Gastroesophageal sphincter (tissue), 4 donors: Measurements from ENCODE around the gene HEATR3. TPM values are rescaled to one million over a fixed set of nuclear protein-coding genes. Genes with fewer than 3 reads are reported as not detected.

Experiments used
- ATAC-seq: fragments of 150-250 bp; one replicate; pipeline ENCODE4 v1.9.1; 2016; ENCODE audit warnings: mild to moderate bottlenecking, moderate library complexity
- H3K27ac ChIP-seq, 4 donors: fragments of 200-600 bp; sonication (generic) in 3 of 4; 1 replicate in 3 of 4; 2 replicates in 1 of 4; pipeline ENCODE4 v1.5.1; 2016 to 2019
- H3K27me3 ChIP-seq: fragments of 200-600 bp; sonication (generic); one replicate; pipeline ENCODE4 v1.5.1; 2019
- H3K36me3 ChIP-seq, 2 donors: fragments of 200-600 bp; sonication (generic); one replicate each; pipeline ENCODE4 v1.5.1; 2019; ENCODE audit warnings: control low read depth in 1 of 2
- H3K4me1 ChIP-seq, 3 donors: fragments of 200-600 bp; sonication (generic); 1 replicate in 2 of 3; 2 replicates in 1 of 3; pipeline ENCODE4 v1.5.1; 2016 to 2019; ENCODE audit warnings: control low read depth in 2 of 3
- H3K4me3 ChIP-seq, 2 donors: fragments of 200-600 bp; sonication (generic); one replicate each; pipeline ENCODE4 v1.5.1; 2019; ENCODE audit warnings: mild to moderate bottlenecking in 1 of 2, moderate library complexity in 1 of 2
- H3K9me3 ChIP-seq, 3 donors: fragments of 200-600 bp; sonication (generic); one replicate each; pipeline ENCODE4 v1.5.1; 2017 to 2019; ENCODE audit warnings: control low read depth in 2 of 3
- CTCF ChIP-seq, 4 experiments: fragments of 200-600 bp in 2 of 4; fragments of 450-650 bp in 2 of 4; sonication (generic) in 1 of 4; IDR thresholded peaks; one replicate each; pipeline ENCODE4 v1.5.1; 2017 to 2019; ENCODE audit warnings: antibody characterized with exemption in 4 of 4, mild to moderate bottlenecking in 2 of 4, moderate library complexity in 2 of 4
- EP300 ChIP-seq: sonication (generic); formaldehyde crosslinking; IDR thresholded peaks from one replicate; pipeline ENCODE4 v1.6.1; 2017; ENCODE audit warnings: antibody characterized with exemption, mild to moderate bottlenecking
- POLR2A ChIP-seq, 2 donors: fragments of 450-650 bp; IDR thresholded peaks; one replicate each; pipeline ENCODE4 v1.6.1; 2017; ENCODE audit warnings: antibody characterized with exemption in 2 of 2, mild to moderate bottlenecking in 2 of 2, moderate library complexity in 1 of 2
- POLR2AphosphoS5 ChIP-seq: sonication (generic); formaldehyde crosslinking; IDR thresholded peaks from one replicate; pipeline ENCODE4 v1.6.1; 2017; ENCODE audit warnings: antibody characterized with exemption
- WGBS, 2 donors: methylation state at CpG; one replicate each; pipeline ENCODE4 v1.1.5; 2018; ENCODE audit warnings: low coverage in 1 of 2; 5-methylcytosine and 5-hydroxymethylcytosine counted together
- total RNA-seq, 4 donors: library from RNA; depleted of rRNA; stranded (reverse); fragments of >200 nt; gene quantifications; one replicate each; pipeline ENCODE4 v1.1.0, GENCODE V29; 2016

HEATR3 gene
- total RNA-seq, 4 donors from 2014 or later, result 11.2 to 27.4 (median 13.5) TPM

- Histone ChIP-seq H3K4me1 (no peaks in the 10 kb centered on the region), H3K27me3 (no peaks in the 10 kb centered on the region), H3K36me3 (peaks cover 0 to 93% of the 10 kb centered on the region in 2 donors), H3K27ac (no peak overlapping the region), H3K9me3 (no peaks in the 10 kb centered on the region), H3K4me3 (no peak overlapping the region)
- no peak for TF ChIP-seq POLR2AphosphoS5
- TF ChIP-seq EP300, result no peak
- TF ChIP-seq POLR2A (IDR thresholded peaks at IDR 0.05), result no peak
- no peak for TF ChIP-seq CTCF (IDR thresholded peaks at IDR 0.05)
- 57 to 75% methylated on average over 6 to 7 of the region's 7 CpGs for WGBS, 2 donors
- ATAC-seq, result no peak
Measured at GRCh38 chr16:50081428-50082018, 15.8 kb downstream of the HEATR3 start.

- no peak for ATAC-seq
- H3K4me3 ChIP-seq, result no peak overlapping the region
- no peaks in the 10 kb centered on the region for H3K27me3 ChIP-seq
- H3K4me1 ChIP-seq, result no peaks in the 10 kb centered on the region
- WGBS, 2 donors, result 73 to 77% methylated on average over 5 of the region's 8 CpGs
- no peaks in the 10 kb centered on the region for H3K9me3 ChIP-seq
- TF ChIP-seq EP300 (no peak), POLR2A (IDR thresholded peaks at IDR 0.05) (no peak), CTCF (IDR thresholded peaks at IDR 0.05) (no peak), POLR2AphosphoS5 (no peak)
- H3K36me3 ChIP-seq, result peaks cover 0 to 94% of the 10 kb centered on the region in 2 donors
- H3K27ac ChIP-seq, result no peak overlapping the region
Measured at GRCh38 chr16:50083996-50084395, 18.2 kb downstream of the HEATR3 start.

- ATAC-seq, result no peak
- no peak overlapping the region for H3K4me3 ChIP-seq
- no peaks in the 10 kb centered on the region for H3K4me1 ChIP-seq
- no peaks in the 10 kb centered on the region for H3K9me3 ChIP-seq
- TF ChIP-seq EP300 (no peak), POLR2AphosphoS5 (no peak), CTCF (IDR thresholded peaks at IDR 0.05) (no peak), POLR2A (IDR thresholded peaks at IDR 0.05) (no peak)
- no peak overlapping the region for H3K27ac ChIP-seq
- no peaks in the 10 kb centered on the region for H3K27me3 ChIP-seq
- 86 to 89% methylated on average over 4 to 6 of the region's 6 CpGs for WGBS, 2 donors
- peaks cover 0 to 89% of the 10 kb centered on the region in 2 donors for H3K36me3 ChIP-seq
Measured at GRCh38 chr16:50086176-50086575, 20.4 kb downstream of the HEATR3 start.

- TF ChIP-seq EP300 (no peak), CTCF (IDR thresholded peaks at IDR 0.05) (no peak), POLR2A (IDR thresholded peaks at IDR 0.05) (no peak), POLR2AphosphoS5 (no peak)
- Histone ChIP-seq H3K27ac (no peak overlapping the region), H3K4me1 (no peaks in the 10 kb centered on the region), H3K27me3 (no peaks in the 10 kb centered on the region), H3K36me3 (peaks cover 0 to 74% of the 10 kb centered on the region in 2 donors), H3K9me3 (no peaks in the 10 kb centered on the region), H3K4me3 (no peak overlapping the region)
- WGBS, 2 donors, result 83 to 100% methylated on average over 2 of the region's 3 CpGs
- no peak for ATAC-seq
Measured at GRCh38 chr16:50088302-50088701, 22.5 kb downstream of the HEATR3 start.

GRCh38 chr16:50092891-50093290, 27.1 kb downstream of the HEATR3 start:
- no peak overlapping the region for H3K4me3 ChIP-seq
- no peak for ATAC-seq
- no peaks in the 10 kb centered on the region for H3K4me1 ChIP-seq
- no peak for TF ChIP-seq POLR2AphosphoS5
- 88 to 96% methylated on average over 6 of the region's 6 CpGs for WGBS, 2 donors
- H3K9me3 ChIP-seq, result no peaks in the 10 kb centered on the region
- H3K27ac ChIP-seq, result peak overlapping the region in 2 of 4 donors; percentile 21 to 61
- peaks cover 0 to 66% of the 10 kb centered on the region in 2 donors for H3K36me3 ChIP-seq
- no peaks in the 10 kb centered on the region for H3K27me3 ChIP-seq
